ENCODE data around the gene MYLK4.

Gene MYLK4

DNA sequence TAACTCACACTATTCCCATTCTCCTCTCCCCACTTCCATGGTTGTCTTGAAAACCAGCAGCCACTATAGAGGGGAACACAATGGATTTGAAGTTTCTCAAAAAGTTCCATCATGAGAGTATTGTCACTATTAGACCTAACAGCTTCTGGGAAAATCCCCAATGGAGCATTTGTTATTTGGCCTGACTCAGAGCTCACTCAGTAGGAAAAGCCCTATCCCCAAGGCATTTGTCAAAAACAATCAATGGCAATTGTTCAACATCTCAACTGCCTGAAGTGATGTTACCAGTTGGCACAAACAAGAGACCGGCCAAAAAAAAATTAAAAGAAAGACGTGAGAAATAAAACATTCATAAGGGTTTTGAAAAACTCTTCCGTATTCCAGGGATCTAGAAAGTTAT is 98.8 kb downstream of the MYLK4 start:
- Histone ChIP-seq H3K36me3 (ENCODE audit: insufficient read depth, low read length) (no peaks in the 10 kb centered on the region), H3K9me2 (replicated peaks; ENCODE audit: low read depth, low read length) (no peaks in the 10 kb centered on the region), H3K4me1 (ENCODE audit: insufficient read depth, low read length, poor library complexity, severe bottlenecking) (no peaks in the 10 kb centered on the region), H3K79me2 (ENCODE audit: insufficient read depth, low read length) (no peaks in the 10 kb centered on the region), H3K27me3 (ENCODE audit: insufficient read depth, low read length, poor library complexity, severe bottlenecking) (no peaks in the 10 kb centered on the region), H3K9me3 (ENCODE audit: insufficient read depth, low read depth, low read length) (no peaks in the 10 kb centered on the region), H3K4me3 (ENCODE audit: low read length, poor library complexity, severe bottlenecking) (no peak overlapping the region), H2AFZ (ENCODE audit: low read length) (no peak overlapping the region), H3K4me2 (ENCODE audit: low read depth, low read length, poor library complexity, severe bottlenecking) (no peak overlapping the region), H3K9ac (ENCODE audit: low read depth, low read length, poor library complexity, severe bottlenecking) (no peak overlapping the region), H4K20me1 (ENCODE audit: insufficient read depth, low read length, poor library complexity, severe bottlenecking) (no peaks in the 10 kb centered on the region), H3F3A (ENCODE audit: low read depth) (0 out of 2 replicates have a peak, but pooled peaks cover 2% of the 10 kb centered on the region)
- TF ChIP-seq EZH2phosphoT487 (IDR thresholded peaks at IDR 0.05; ENCODE audit: borderline replicate concordance), result no peak
- TF ChIP-seq CTCF (conservative IDR thresholded peaks at IDR 0.05; ENCODE audit: low read length), result no peak

DNA sequence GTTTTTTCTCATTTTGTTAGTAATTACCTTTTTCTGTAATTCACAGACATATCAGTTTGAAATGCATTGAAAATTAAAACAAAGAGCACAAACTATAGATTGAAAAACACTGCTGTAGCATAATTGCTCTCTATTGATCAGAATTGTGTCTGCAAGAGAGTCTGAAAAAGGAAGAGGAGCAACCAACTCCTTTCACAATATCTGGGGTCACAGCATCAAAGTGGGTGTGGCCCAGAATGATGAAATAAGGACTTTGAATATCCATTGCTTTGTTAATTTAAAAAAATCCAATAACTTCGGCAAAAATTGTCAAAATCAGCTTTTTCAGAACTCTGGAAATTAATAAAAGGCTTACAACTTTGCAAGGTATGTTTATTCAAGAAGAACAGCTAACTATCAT is 99.2 kb downstream of the MYLK4 start:
- Histone ChIP-seq H2AFZ (ENCODE audit: low read length) (no peak overlapping the region), H3F3A (ENCODE audit: low read depth) (0 out of 2 replicates have a peak, but pooled peaks cover 2% of the 10 kb centered on the region), H4K20me1 (ENCODE audit: insufficient read depth, low read length, poor library complexity, severe bottlenecking) (no peaks in the 10 kb centered on the region), H3K27me3 (ENCODE audit: insufficient read depth, low read length, poor library complexity, severe bottlenecking) (no peaks in the 10 kb centered on the region), H3K9me2 (replicated peaks; ENCODE audit: low read depth, low read length) (no peaks in the 10 kb centered on the region), H3K9ac (ENCODE audit: low read depth, low read length, poor library complexity, severe bottlenecking) (no peak overlapping the region), H3K36me3 (ENCODE audit: insufficient read depth, low read length) (no peaks in the 10 kb centered on the region), H3K79me2 (ENCODE audit: insufficient read depth, low read length) (no peaks in the 10 kb centered on the region), H3K4me1 (ENCODE audit: insufficient read depth, low read length, poor library complexity, severe bottlenecking) (no peaks in the 10 kb centered on the region), H3K4me2 (ENCODE audit: low read depth, low read length, poor library complexity, severe bottlenecking) (no peak overlapping the region), H3K9me3 (ENCODE audit: insufficient read depth, low read depth, low read length) (no peaks in the 10 kb centered on the region), H3K4me3 (ENCODE audit: low read length, poor library complexity, severe bottlenecking) (no peak overlapping the region)
- no peak for TF ChIP-seq CTCF (conservative IDR thresholded peaks at IDR 0.05; ENCODE audit: low read length)
- TF ChIP-seq EZH2phosphoT487 (IDR thresholded peaks at IDR 0.05; ENCODE audit: borderline replicate concordance), result no peak

GRCh38 chr6:2646346-2646745 is 104.4 kb downstream of the MYLK4 start:
- Histone ChIP-seq H3K4me3 (ENCODE audit: low read length, poor library complexity, severe bottlenecking) (no peak overlapping the region), H3K4me2 (ENCODE audit: low read depth, low read length, poor library complexity, severe bottlenecking) (no peak overlapping the region), H3K9me3 (ENCODE audit: insufficient read depth, low read depth, low read length) (no peaks in the 10 kb centered on the region), H3F3A (ENCODE audit: low read depth) (0 out of 2 replicates have a peak, but pooled peaks cover 2% of the 10 kb centered on the region), H4K20me1 (ENCODE audit: insufficient read depth, low read length, poor library complexity, severe bottlenecking) (no peaks in the 10 kb centered on the region), H3K4me1 (ENCODE audit: insufficient read depth, low read length, poor library complexity, severe bottlenecking) (peaks cover 7% of the 10 kb centered on the region), H3K79me2 (ENCODE audit: insufficient read depth, low read length) (no peaks in the 10 kb centered on the region), H2AFZ (ENCODE audit: low read length) (no peak overlapping the region), H3K36me3 (ENCODE audit: insufficient read depth, low read length) (no peaks in the 10 kb centered on the region), H3K27me3 (ENCODE audit: insufficient read depth, low read length, poor library complexity, severe bottlenecking) (no peaks in the 10 kb centered on the region), H3K9ac (ENCODE audit: low read depth, low read length, poor library complexity, severe bottlenecking) (no peak overlapping the region), H3K9me2 (replicated peaks; ENCODE audit: low read depth, low read length) (no peaks in the 10 kb centered on the region)
- no peak for TF ChIP-seq CTCF (conservative IDR thresholded peaks at IDR 0.05; ENCODE audit: low read length)
- no peak for TF ChIP-seq EZH2phosphoT487 (IDR thresholded peaks at IDR 0.05; ENCODE audit: borderline replicate concordance)

All from Loucy (cell line).